GM19463 (cell line): ENCODE measurements around the gene KAZALD1.
"Not testable (repeated sequence)": the region's sequence is repeated elsewhere in the genome, so short reads cannot be mapped to it uniquely, and the experiment has no call there.

Experiments used
- ATAC-seq: cut with Tn5 transposase; IDR thresholded peaks from one replicate; pipeline ENCODE4 v1.9.1; 2021; ENCODE audit warnings: mild to moderate bottlenecking, moderate library complexity; ENCODE audit not compliant: unreplicated experiment

KAZALD1 gene

DNA sequence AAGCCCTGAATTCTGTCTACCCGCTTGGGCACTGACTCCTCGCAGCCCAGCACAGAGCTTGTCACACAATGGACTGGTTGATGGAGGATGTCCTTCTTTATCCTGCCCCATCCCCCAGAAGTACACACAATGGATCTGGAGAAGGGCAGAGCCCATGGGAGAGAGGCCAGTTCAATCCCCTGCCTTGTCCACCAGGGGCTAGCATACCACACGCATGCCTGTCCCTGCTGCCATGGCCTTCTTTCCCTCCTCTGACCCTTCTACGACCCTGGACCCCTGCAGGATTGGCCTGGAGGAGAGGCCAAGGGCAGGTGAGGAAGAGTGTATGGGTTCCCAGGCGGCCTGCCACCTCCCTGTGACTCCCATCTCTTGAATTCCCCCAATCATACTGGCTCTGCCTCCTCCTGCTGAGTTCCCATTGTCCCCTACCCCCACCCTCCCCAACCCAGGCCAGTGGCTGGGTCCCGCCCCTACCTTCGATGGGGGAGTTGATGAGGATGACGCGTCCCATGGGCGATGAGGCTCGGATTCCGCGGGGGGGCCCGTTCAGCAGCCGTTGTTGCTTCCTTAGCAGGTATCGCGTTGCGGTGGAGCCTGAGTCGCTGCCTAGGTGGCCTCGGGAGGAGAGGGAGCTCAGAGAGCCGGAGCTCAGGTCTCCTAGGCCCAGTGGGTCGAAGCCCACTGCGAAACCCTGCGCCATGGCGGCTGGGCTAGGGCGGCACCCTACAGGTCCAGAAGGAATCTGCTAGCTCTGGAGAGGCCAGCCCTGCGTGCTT lies 32.1 kb upstream of the KAZALD1 start:
- ATAC-seq: no peak

DNA sequence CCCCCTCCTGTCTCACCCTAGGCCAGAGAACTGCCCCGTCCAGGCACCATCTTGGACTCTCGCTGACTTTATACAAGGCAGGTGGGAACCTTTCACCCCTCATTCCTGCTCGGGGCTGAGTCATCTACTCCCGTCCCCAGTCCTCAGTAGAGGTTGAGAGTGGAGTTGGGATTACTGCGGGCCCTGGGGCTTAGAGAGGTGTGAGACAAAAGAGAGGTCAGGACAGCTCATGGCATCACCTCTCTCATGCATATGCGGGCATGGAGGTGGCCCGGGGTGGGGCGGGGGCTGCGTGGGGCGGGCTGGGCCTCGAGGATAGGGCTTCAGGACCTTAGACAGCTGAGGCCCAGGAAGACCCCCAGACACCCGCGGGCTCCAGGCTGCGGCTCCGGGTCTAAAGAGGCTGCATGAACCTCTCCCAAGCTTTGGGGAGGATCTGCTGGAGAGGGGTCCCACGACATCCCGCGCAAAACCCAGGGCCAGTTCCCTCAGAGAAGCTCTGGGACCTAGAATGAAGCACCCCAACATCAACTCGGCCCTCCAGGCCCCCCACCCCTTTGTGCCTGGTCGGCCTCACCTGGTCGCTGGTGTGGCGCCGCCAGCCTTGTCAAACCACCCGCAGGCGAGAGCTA lies 31.2 kb upstream of the KAZALD1 start:
- no peak for ATAC-seq

DNA sequence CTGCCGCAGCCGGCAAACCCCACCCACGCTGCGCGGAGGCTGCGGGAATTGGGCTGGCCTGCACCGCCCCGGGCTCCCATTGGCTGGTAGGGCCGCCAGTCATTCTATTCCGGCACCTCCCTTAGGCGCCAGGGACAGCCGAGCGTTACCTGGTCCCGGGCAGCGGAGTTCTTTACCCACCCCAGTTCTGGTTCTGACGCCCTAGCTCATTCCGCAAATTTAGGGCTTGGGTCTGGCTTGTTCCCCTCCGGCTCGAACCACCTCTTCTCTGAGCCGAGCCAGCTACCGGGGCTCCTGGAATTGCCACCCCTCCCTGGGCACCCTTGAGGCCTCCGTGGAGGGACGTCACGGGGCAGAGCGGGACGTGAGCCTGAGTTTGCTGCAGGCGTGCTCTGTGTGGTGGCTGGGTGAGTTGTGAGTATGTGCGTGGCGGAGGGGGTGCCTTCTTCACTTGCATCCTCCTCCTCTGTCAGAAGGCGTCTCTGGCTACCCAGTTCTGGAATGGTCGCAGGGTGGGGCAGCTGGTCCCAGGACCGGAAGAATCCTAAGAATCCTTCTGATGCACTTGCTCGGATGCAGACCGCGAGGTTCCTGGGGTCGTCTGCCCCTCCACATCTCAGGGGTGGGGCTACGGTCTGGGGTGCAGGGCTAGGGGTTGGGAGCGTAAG lies 30.5 kb upstream of the KAZALD1 start, which contains the start of the genes PDZD7 and SFXN3:
Gene PDZD7 (minus strand): TSS at position 2 of the 668 bp plus-strand sequence. CDS start 910 bp downstream, outside the sequence.
Gene SFXN3 (plus strand): TSS at position 107 of the 668 bp plus-strand sequence. CDS start 3,461 bp downstream, outside the sequence.
- ATAC-seq: peak; percentile 87

DNA sequence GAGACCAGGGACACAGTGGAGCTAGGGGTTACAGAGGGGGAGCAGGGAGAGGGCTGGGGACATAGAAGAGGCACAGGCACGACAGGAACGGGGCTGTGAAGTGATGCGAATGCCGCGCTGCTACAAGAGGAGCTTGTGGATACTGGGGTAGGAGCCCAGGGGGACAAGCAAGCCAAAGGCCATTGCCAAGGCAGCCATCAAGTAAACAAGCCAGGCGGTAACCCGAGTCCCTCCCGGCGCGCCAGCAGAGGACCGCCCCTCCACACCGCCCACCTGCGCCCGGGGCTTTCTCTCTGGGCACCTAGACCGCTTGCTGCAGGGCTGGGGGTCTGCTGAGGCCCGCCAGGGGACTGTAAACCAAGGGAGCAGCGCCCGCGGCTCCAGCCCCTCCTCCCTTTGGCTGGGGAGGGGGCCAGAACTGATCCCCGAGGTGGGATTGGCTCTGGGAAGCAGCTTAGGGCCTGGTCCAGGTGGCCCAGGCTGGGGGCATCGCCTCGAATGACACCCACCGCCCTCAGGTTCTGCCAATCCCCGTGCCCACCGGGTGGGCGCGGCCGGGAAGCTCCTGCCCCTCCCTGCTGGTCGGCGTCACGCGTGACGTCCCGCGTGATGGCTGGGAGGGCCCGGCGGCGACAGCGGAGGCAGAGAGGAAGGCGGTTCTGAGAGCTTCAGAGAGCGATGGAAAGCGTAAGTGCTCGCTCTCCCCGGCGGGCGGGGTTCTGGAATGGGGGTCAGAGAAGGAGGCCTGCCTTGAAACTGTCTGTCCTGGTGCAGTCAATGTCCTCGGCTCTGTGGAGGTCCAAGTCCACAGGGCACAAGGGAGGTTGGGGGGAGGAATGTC lies 29.8 kb upstream of the KAZALD1 start:
- ATAC-seq: peak; percentile 41

- ATAC-seq: peak; percentile 22
Observed at GRCh38 chr10:101032637-101033224, 29.1 kb upstream of the KAZALD1 start.

GRCh38 chr10:101033276-101033675 lies 28.5 kb upstream of the KAZALD1 start:
- ATAC-seq: no peak

DNA sequence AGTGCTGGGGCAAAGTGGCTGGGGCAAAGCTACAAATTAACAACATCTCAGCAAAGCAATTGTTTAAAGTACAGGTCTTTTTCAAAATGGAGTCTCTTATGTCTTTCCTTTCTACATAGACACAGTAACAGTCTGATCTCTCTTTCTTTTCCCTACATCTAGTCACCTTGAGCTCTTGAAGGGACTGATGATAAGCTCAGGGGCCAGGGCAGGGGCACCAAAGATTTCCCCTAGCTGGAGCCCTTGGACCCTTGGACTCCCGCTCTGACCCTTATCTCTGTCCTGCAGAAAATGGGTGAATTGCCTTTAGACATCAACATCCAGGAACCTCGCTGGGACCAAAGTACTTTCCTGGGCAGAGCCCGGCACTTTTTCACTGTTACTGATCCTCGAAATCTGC lies 27.4 kb upstream of the KAZALD1 start:
- not testable (repeated sequence) for ATAC-seq

- no peak for ATAC-seq
Observed at GRCh38 chr10:101035314-101035713, 26.5 kb upstream of the KAZALD1 start.

- no peak for ATAC-seq
Observed at GRCh38 chr10:101035916-101036702, 25.7 kb upstream of the KAZALD1 start.

DNA sequence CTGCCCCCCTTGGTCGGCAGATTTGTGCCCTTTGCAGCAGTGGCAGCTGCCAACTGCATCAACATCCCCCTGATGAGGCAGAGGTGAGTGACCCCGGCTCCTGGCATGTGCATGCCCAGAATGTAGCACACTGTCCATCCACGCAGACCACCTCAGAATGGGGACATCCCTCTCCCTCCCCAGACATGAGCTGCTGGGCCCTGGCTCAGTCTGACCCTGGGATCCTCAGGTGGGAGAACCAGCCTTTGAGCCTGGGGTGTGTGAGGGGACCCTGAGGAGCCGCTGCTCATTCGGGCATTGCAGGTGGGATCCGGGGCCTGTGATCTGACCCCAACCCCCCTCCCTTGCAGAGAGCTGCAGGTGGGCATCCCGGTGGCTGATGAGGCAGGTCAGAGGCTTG lies 25.1 kb upstream of the KAZALD1 start:
- no peak for ATAC-seq

- ATAC-seq: no peak
Observed at GRCh38 chr10:101038484-101038883, 23.3 kb upstream of the KAZALD1 start.

- no peak for ATAC-seq
Observed at GRCh38 chr10:101040061-101040460, 21.7 kb upstream of the KAZALD1 start.

- no peak for ATAC-seq
Observed at GRCh38 chr10:101040851-101041250, 20.9 kb upstream of the KAZALD1 start.

- peak; percentile 60 for ATAC-seq
Observed at GRCh38 chr10:101041252-101041761, 20.5 kb upstream of the KAZALD1 start.

- no peak for ATAC-seq
Observed at GRCh38 chr10:101042118-101042517, 19.7 kb upstream of the KAZALD1 start.

DNA sequence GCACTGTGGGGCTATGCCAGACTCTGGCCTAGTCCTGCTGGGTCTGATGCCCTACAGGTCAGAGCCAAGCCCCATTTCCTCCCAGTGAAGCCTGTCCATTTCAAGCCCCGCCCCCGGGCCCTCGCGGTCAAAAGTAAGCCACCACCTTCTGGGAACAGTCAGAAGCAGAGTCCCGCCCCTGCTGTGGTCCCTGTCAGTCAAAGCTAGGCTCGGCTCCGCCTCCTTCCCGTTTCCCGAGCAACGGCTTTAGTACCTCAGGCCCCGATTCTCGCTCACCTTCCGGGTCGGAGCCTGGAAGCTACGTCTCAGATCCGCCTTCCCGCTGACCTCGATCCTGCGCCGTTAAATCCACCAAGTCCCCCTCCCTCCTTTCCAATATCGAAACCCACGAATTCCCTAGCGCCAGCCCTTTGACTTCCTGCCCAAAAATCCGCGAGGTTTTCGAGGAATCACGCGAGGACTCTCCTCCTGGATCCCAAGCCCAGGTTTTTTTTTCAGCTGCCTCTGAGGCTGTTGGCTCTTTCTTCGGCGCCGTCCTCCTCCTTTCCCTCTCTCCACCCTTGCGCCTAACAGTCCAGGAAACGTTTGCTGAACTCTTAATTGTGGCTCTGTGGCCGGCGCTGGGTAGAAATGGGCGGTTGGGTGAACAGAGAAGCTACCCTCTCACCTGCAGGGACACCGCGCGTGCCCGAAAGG lies 19.0 kb upstream of the KAZALD1 start:
- peak; percentile 97 for ATAC-seq

DNA sequence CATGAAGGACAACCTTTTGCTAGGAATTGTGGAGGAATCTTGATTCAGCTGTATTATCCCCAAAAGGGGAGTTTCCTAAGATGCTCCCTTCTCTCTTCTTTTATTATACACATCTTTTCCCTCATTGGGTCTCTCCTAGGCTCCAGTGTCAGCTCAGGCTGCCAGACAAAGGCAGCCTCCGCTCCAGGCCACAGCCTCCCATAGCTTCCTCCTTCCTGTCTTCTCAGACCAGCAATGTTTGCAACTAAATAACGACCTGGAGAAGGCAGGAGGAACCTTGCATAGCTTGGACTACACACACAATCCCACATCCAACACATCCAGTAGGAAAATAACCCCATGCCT lies 18.5 kb upstream of the KAZALD1 start:
- ATAC-seq: no peak

DNA sequence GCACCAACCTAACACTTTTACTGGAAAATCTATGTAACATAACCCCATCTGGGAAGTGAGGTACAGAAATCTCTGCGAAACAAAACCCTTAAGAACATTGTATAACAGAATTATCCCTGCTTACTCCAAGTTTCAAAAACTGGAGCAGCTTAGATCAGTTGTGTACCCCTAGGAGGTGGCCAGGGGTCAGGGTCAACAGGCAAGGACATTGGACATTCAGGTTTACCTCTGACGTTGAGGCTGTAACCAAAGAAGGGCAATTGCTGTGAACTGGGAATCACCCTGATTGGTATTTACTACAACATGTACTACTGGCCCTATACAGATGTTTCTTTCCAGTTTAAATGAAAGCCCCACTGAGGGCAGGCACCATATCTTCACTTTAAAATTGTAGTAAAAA lies 17.7 kb upstream of the KAZALD1 start:
- no peak for ATAC-seq
